H1 (cell line): ENCODE results near the gene DPYD. TPM values are rescaled to one million over a fixed set of nuclear protein-coding genes. Genes with fewer than 3 reads are reported as not detected.

Experiments used
- EZH2 ChIP-seq: fragments of 200-600 bp; sonication (generic); IDR thresholded peaks from 2 replicates; pipeline ENCODE4 v1.7.1; 2012; ENCODE audit warnings: low read depth, mild to moderate bottlenecking, moderate library complexity, low read length, inconsistent platforms; ENCODE audit not compliant: severe bottlenecking
- RAD21 ChIP-seq, 2 experiments: IDR thresholded peaks in 1 of 2; conservative IDR thresholded peaks in 1 of 2; 2 replicates each; pipeline ENCODE4 v1.6.1; 2011; ENCODE audit warnings: low read depth in 2 of 2, low read length in 2 of 2, improper control_type of control experiment in 1 of 2, inconsistent platforms in 1 of 2, mild to moderate bottlenecking in 1 of 2, moderate library complexity in 1 of 2
- YY1 ChIP-seq: IDR thresholded peaks from 2 replicates; pipeline ENCODE4 v1.6.1; 2011; ENCODE audit warnings: low read depth, mild to moderate bottlenecking, low read length
- polyA plus RNA-seq, 7 experiments: library from polyadenylated mRNA; depleted of rRNA in 3 of 7; stranded (reverse) in 5 of 7; unstranded in 2 of 7; fragments of >200 nt in 5 of 7; fragments of 200-250 nt in 2 of 7; gene quantifications; 1 replicate in 5 of 7; 2 replicates in 1 of 7; 4 replicates in 1 of 7; pipeline versions ENCODE4 v1.2.1 to v1.2.3, GENCODE V29; 2011 to 2013; ENCODE audit warnings: missing spikeins in 2 of 7, mixed read lengths in 2 of 7
- total RNA-seq: library from RNA; stranded (reverse); fragmentation: NEBNext Ultra II Directional; extraction: Animal tissue kit (Norgen Biotek cat#: 25700); gene quantifications from 2 replicates; pipeline ENCODE4 v1.2.1, GENCODE V29; 2021

The DPYD gene
- total and polyA plus RNA-seq, 2 of the 8 experiments (the other 6 are each of a cell fraction or from before 2014, with no cell fraction given), result 0.29 to 0.73 TPM

- TF ChIP-seq RAD21 (IDR thresholded peaks at IDR 0.05 in 1 of 2, conservative IDR thresholded peaks at IDR 0.05 in 1 of 2; ENCODE audit: low read depth in 2 of 2, low read length in 2 of 2), result no peak
- no peak for TF ChIP-seq YY1
- no peak for TF ChIP-seq EZH2
These were observed 753.6 kb downstream of the DPYD start (continued) for GRCh38 chr1:97167246-97167645.
